ENCODE measurements around the gene ZNF512. TPM values are rescaled to one million over a fixed set of nuclear protein-coding genes. Genes with fewer than 3 reads are reported as not detected.

Gene ZNF512
- total and polyA plus RNA-seq, 9 of the 15 experiments (the other 6 are each of a cell fraction or from before 2014, with no cell fraction given), result 24.7 to 101 (median 65.9) TPM

GRCh38 chr2:27583390-27583915, 611 bp downstream of the ZNF512 start (continued):
- TF ChIP-seq MGA (IDR thresholded peaks at IDR 0.05), result peak; percentile 55; the same call in 1 of the 2 replicates
- TF ChIP-seq KAT8 (IDR thresholded peaks at IDR 0.05; ENCODE audit: low read depth), result no peak
- 0 out of 4 replicates have a peak, but pooled peaks of 1 of the 2 experiments have one; percentile 35 for TF ChIP-seq ARNT (IDR thresholded peaks at IDR 0.05)
- TF ChIP-seq SAFB (IDR thresholded peaks at IDR 0.05; ENCODE audit: borderline replicate concordance, low read depth, low read length), result no peak
- TF ChIP-seq MIER1 (IDR thresholded peaks at IDR 0.05; ENCODE audit: low read depth), result 0 out of 2 replicates have a peak, but pooled peaks have one; percentile 56
- no peak for TF ChIP-seq BRCA1 (IDR thresholded peaks at IDR 0.05)
- TF ChIP-seq BRCA1 (CRISPR knock-in tag; IDR thresholded peaks at IDR 0.05), result no peak
- TF ChIP-seq DIDO1 (tag; IDR thresholded peaks at IDR 0.05; ENCODE audit: low read depth), result no peak
- peak; percentile 7 for TF ChIP-seq SAP30 (IDR thresholded peaks at IDR 0.05; ENCODE audit: borderline replicate concordance, insufficient read depth, low read depth, low read length, poor library complexity, severe bottlenecking)
- peak; percentile 29; the same call in 1 of the 2 replicates for TF ChIP-seq NKRF (IDR thresholded peaks at IDR 0.05; ENCODE audit: borderline replicate concordance)
- TF ChIP-seq ZBTB49 (CRISPR knock-in tag; IDR thresholded peaks at IDR 0.05; ENCODE audit: borderline replicate concordance), result no peak
- no peak for TF ChIP-seq MAFG (tag; conservative IDR thresholded peaks at IDR 0.05)

Data from K562 (cell line).